IMR-90 (cell line): ENCODE measurements around the gene ST7. TPM values are rescaled to one million over a fixed set of nuclear protein-coding genes. Genes with fewer than 3 reads are reported as not detected.

Source experiments
- ATAC-seq: fragments of 200-7000 bp; cut with Tn5 transposase; 2 replicates; pipeline ENCODE4 v1.9.1; 2020; ENCODE audit warnings: low read depth, mild to moderate bottlenecking, moderate library complexity
- BruUV-seq: library from RNA; stranded (reverse); fragments of 400-500 nt; replicated peaks from 2 replicates; lab custom pipeline; 2021; lab: Mats Ljungman, UMichigan
- CTCF ChIA-PET: fragments of 300-600 bp; formaldehyde crosslinking; extraction: SDS; loops from one replicate; lab custom pipeline; 2021; ENCODE audit warnings: antibody characterized with exemption; lab: Yijun Ruan, JAX
- POLR2A ChIA-PET: fragments of 300-600 bp; sonication (Branson Sonifier 250); formaldehyde crosslinking; loops from one replicate; lab custom pipeline; 2022; ENCODE audit warnings: antibody characterized with exemption; ENCODE audit not compliant: unreplicated experiment; lab: Charles Lee
- DNase-seq: peaks from one replicate; pipeline ENCODE4 v3.0.0; 2013
- H2AFZ ChIP-seq: replicated peaks from 2 replicates; pipeline ENCODE3; 2013; ENCODE audit warnings: low read length, mild to moderate bottlenecking; ENCODE audit not compliant: poor library complexity
- H2AK5ac ChIP-seq: 2 replicates; pipeline ENCODE4 v1.6.1; 2013; ENCODE audit warnings: low read depth, low read length, inconsistent platforms
- H2AK9ac ChIP-seq: replicated peaks from 2 replicates; pipeline ENCODE3; 2013; ENCODE audit warnings: mild to moderate bottlenecking, low read depth, low read length, moderate library complexity; ENCODE audit not compliant: poor library complexity
- H2BK120ac ChIP-seq: 2 replicates; pipeline ENCODE4 v1.6.1; 2013; ENCODE audit warnings: low read depth, low read length, inconsistent platforms
- H2BK15ac ChIP-seq: 3 replicates; pipeline ENCODE4 v1.6.1; 2013; ENCODE audit warnings: low read depth, low read length, inconsistent platforms
- H2BK20ac ChIP-seq: 2 replicates; pipeline ENCODE4 v1.6.1; 2013; ENCODE audit warnings: low read depth, mild to moderate bottlenecking, inconsistent platforms, low read length, moderate library complexity
- H2BK5ac ChIP-seq: 2 replicates; pipeline ENCODE4 v1.6.1; 2013; ENCODE audit warnings: mild to moderate bottlenecking, low read depth, low read length, inconsistent platforms; ENCODE audit not compliant: poor library complexity, severe bottlenecking
- H3K14ac ChIP-seq: replicated peaks from 2 replicates; pipeline ENCODE4 v1.6.1; 2013; ENCODE audit warnings: low read depth, low read length, inconsistent platforms
- H3K18ac ChIP-seq: 2 replicates; pipeline ENCODE4 v1.6.1; 2013; ENCODE audit warnings: low read depth, low read length, control low read depth
- H3K23ac ChIP-seq: 2 replicates; pipeline ENCODE4 v1.6.1; 2013; ENCODE audit warnings: low read depth, low read length, inconsistent platforms
- H3K27ac ChIP-seq: 2 replicates; pipeline ENCODE4 v1.5.1; 2013; ENCODE audit warnings: mild to moderate bottlenecking, control low read depth, low read length; ENCODE audit not compliant: insufficient read depth
- H3K27me3 ChIP-seq: 2 replicates; pipeline ENCODE4 v1.6.1; 2013; ENCODE audit warnings: low read length; ENCODE audit not compliant: control insufficient read depth, insufficient read depth
- H3K36me3 ChIP-seq: 2 replicates; pipeline ENCODE4 v1.6.1; 2013; ENCODE audit warnings: low read length, mixed read lengths; ENCODE audit not compliant: control insufficient read depth, insufficient read depth
- H3K4ac ChIP-seq: 2 replicates; pipeline ENCODE4 v1.6.1; 2013; ENCODE audit warnings: low read depth, low read length, inconsistent platforms
- H3K4me1 ChIP-seq: 2 replicates; pipeline ENCODE4 v1.6.1; 2013; ENCODE audit warnings: low read length, mixed read lengths; ENCODE audit not compliant: control insufficient read depth, insufficient read depth
- H3K4me2 ChIP-seq: 2 replicates; pipeline ENCODE4 v1.6.1; 2013; ENCODE audit warnings: low read depth, mild to moderate bottlenecking, control low read depth, low read length, moderate library complexity
- H3K4me3 ChIP-seq: 2 replicates; pipeline ENCODE4 v1.5.1; 2013; ENCODE audit warnings: low read depth, mild to moderate bottlenecking, control low read depth, low read length, moderate library complexity; ENCODE audit not compliant: insufficient read depth
- H3K56ac ChIP-seq: 2 replicates; pipeline ENCODE4 v1.6.1; 2013; ENCODE audit warnings: low read length, inconsistent platforms; ENCODE audit not compliant: insufficient read depth; ENCODE audit errors: extremely low read depth
- H3K79me1 ChIP-seq, 2 experiments: 2 replicates each; pipeline ENCODE4 v1.6.1; 2013; ENCODE audit warnings: low read length in 2 of 2, inconsistent platforms in 1 of 2, low read depth in 1 of 2
- H3K9ac ChIP-seq: 2 replicates; pipeline ENCODE4 v1.6.1; 2013; ENCODE audit warnings: low read depth, low read length, control low read depth
- H3K9me1 ChIP-seq: 2 replicates; pipeline ENCODE4 v1.6.1; 2013; ENCODE audit warnings: low read length, inconsistent platforms; ENCODE audit not compliant: insufficient read depth
- H3K9me3 ChIP-seq: 2 replicates; pipeline ENCODE4 v1.6.1; 2013; ENCODE audit warnings: low read length; ENCODE audit not compliant: control insufficient read depth, insufficient read depth
- H4K20me1 ChIP-seq: 2 replicates; pipeline ENCODE4 v1.6.1; 2013; ENCODE audit warnings: low read length, inconsistent platforms; ENCODE audit not compliant: insufficient read depth
- H4K5ac ChIP-seq: 2 replicates; pipeline ENCODE4 v1.6.1; 2013; ENCODE audit warnings: mild to moderate bottlenecking, low read depth, low read length, control low read depth
- H4K8ac ChIP-seq, 2 experiments: 2 replicates each; pipeline ENCODE4 v1.6.1; 2013; ENCODE audit warnings: low read depth in 2 of 2, low read length in 2 of 2, control low read depth in 1 of 2, inconsistent platforms in 1 of 2
- H4K91ac ChIP-seq: 2 replicates; pipeline ENCODE4 v1.6.1; 2013; ENCODE audit warnings: low read depth, low read length, inconsistent platforms; ENCODE audit not compliant: insufficient read depth
- BHLHE40 ChIP-seq: fragments of 150-350 bp; IDR thresholded peaks from 2 replicates; pipeline ENCODE4 v1.6.1; 2016; ENCODE audit warnings: mild to moderate bottlenecking, low read depth, low read length
- CEBPB ChIP-seq: IDR thresholded peaks from 2 replicates; pipeline ENCODE4 v1.6.1; 2012; ENCODE audit warnings: low read depth, low read length, improper control_type of control experiment
- FOS ChIP-seq: fragments of 150-350 bp; IDR thresholded peaks from 2 replicates; pipeline ENCODE4 v1.6.1; 2016; ENCODE audit warnings: low read depth, low read length
- MAFK ChIP-seq: IDR thresholded peaks from 2 replicates; pipeline ENCODE4 v1.6.1; 2012; ENCODE audit warnings: low read depth, low read length, improper control_type of control experiment
- MAZ ChIP-seq: IDR thresholded peaks from 2 replicates; pipeline ENCODE4 v1.6.1; 2012; ENCODE audit warnings: low read depth, mild to moderate bottlenecking, low read length, improper control_type of control experiment, moderate library complexity, borderline replicate concordance
- MXI1 ChIP-seq: IDR thresholded peaks from 2 replicates; pipeline ENCODE4 v1.6.1; 2012; ENCODE audit warnings: low read depth, mild to moderate bottlenecking, low read length, moderate library complexity, borderline replicate concordance
- NFE2L2 ChIP-seq: fragments of 150-350 bp; IDR thresholded peaks from 2 replicates; pipeline ENCODE4 v1.6.1; 2016; ENCODE audit warnings: low read depth, mild to moderate bottlenecking, low read length
- POLR2A ChIP-seq: IDR thresholded peaks from 2 replicates; pipeline ENCODE4 v1.6.1; 2012; ENCODE audit warnings: mild to moderate bottlenecking, low read depth, low read length
- RAD21 ChIP-seq: IDR thresholded peaks from 2 replicates; pipeline ENCODE4 v1.6.1; 2012; ENCODE audit warnings: low read length, improper control_type of control experiment
- RFX5 ChIP-seq: IDR thresholded peaks from 2 replicates; pipeline ENCODE4 v1.8.0; 2012; ENCODE audit warnings: low read depth, mild to moderate bottlenecking, low read length, moderate library complexity
- SMC3 ChIP-seq: fragments of 150-350 bp; IDR thresholded peaks from 2 replicates; pipeline ENCODE4 v1.6.1; 2016; ENCODE audit warnings: low read depth, mild to moderate bottlenecking, antibody characterized with exemption, low read length, moderate library complexity
- WGBS, 2 experiments: methylation state at CpG; one replicate each; pipeline versions ENCODE4 v1.1.5 to v1.1.7; 2013; ENCODE audit warnings: missing lambda C conversion rate in 2 of 2; ENCODE audit not compliant: insufficient read length in 1 of 2; ENCODE audit errors: extremely low coverage in 2 of 2; 5-methylcytosine and 5-hydroxymethylcytosine counted together
- dilution Hi-C: fragments of 300-500 bp; cut with HindIII; formaldehyde crosslinking; loops from one replicate; pipeline ENCODE4 v1.14.3; 2018; ENCODE audit warnings: low sequenced_read_pairs; ENCODE audit not compliant: unreplicated experiment
- in situ Hi-C: fragments of 300-500 bp; cut with MboI; formaldehyde crosslinking; loops from 3 replicates; pipeline ENCODE4 v1.14.3; 2019; ENCODE audit warnings: low sequenced_read_pairs, inconsistent platforms, mixed read lengths
- intact Hi-C: fragments of 100-400 bp; cut with micrococcal nuclease; formaldehyde crosslinking; loops from 2 replicates; pipeline ENCODE4 v1.10.0; 2022
- polyA plus RNA-seq, 3 experiments: library from polyadenylated mRNA; depleted of rRNA; stranded (reverse); fragments of >200 nt; gene quantifications; 2 replicates each; pipeline ENCODE4 v1.2.3, GENCODE V29; 2012; ENCODE audit warnings: low replicate concordance in 1 of 3
- total RNA-seq: library from RNA; depleted of rRNA; stranded (reverse); fragments of >200 nt; gene quantifications from 2 replicates; pipeline ENCODE4 v1.2.3, GENCODE V29; 2012
- TF ChIP-seq, protein P1 (sequence below): fragments of 150-350 bp; IDR thresholded peaks from 2 replicates; pipeline ENCODE4 v1.6.1; 2017; ENCODE audit warnings: mild to moderate bottlenecking, antibody characterized with exemption, low read length, low read depth
- TF ChIP-seq, protein P2 (sequence below): conservative IDR thresholded peaks from 2 replicates; pipeline ENCODE4 v1.5.1; 2012; ENCODE audit warnings: mild to moderate bottlenecking, low read depth, low read length, improper control_type of control experiment

Gene ST7
- total and polyA plus RNA-seq, 2 of the 4 experiments (the other 2 are of a cell fraction), result 18.6 to 26.0 TPM

DNA sequence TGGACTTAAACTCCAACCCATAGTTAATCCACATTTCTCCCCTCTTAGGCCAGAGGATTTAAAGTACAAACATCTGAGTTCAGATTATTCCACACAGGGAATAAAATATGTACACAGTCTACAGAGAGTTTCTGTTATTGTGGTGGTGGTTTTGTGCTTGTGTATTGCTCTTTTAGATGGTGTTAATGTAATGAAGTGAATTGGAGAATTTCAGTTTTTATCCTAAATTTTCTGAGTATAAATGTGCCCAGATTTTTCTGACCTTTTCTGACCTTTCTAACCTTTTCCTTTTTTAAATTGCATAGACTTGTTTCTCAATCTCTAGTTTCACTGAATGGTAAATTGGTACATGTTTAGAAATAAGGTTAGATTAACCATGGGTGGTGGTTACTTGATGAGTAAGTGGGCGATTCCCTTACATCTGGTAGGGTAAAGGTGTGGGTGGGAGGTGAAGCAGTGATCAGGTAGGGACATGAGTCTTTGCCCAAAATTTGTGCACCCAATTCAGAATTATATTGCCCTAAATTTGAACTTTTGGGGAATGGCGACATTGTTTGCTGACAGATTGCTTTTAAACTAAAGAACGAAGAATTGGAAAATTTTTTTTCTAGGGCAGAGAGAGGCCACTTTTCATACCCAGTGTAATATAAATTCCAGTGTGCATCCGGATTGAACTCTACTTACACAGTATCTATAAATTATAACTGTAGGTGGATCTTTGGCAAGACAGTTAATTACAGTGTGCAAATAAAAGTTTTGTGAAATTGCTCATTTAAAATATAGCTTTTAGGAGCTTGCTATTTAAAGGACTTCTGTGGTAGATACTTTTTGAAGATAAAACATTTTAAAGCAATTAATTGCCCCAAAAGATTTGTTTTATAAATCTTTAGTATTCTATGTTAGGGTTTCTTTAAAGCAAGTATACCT lies 62.2 kb downstream of the ST7 start (continued):
- TF ChIP-seq MXI1, result no peak

- no peak overlapping the region for H3K4me2 ChIP-seq
- no peak overlapping the region for H4K91ac ChIP-seq
- no peak overlapping the region for H3K9ac ChIP-seq
- H3K27me3 ChIP-seq, result no peaks in the 10 kb centered on the region
- H3K36me3 ChIP-seq, result no peaks in the 10 kb centered on the region
- no peak overlapping the region for H3K4me3 ChIP-seq
- BruUV-seq, result no TSS peak
- H3K27ac ChIP-seq, result no peak overlapping the region
- H3K18ac ChIP-seq, result no peak overlapping the region
- H3K14ac ChIP-seq, result no peak overlapping the region
- intact Hi-C loops, result no loop called here
- CTCF ChIA-PET, result no interaction called here
- no peak overlapping the region for H2BK120ac ChIP-seq
- no peak overlapping the region for H3K56ac ChIP-seq
- H3K79me1 ChIP-seq, result peaks cover 7 to 13% of the 10 kb centered on the region in 2 experiments
- no peak overlapping the region for H2AK9ac ChIP-seq
- peaks cover 3% of the 10 kb centered on the region for H3K4me1 ChIP-seq
- H4K20me1 ChIP-seq, result no peaks in the 10 kb centered on the region
- WGBS, 2 experiments, result no CpG with 5 or more reads among the region's 4 CpGs
- DNase-seq, result no peak
- H3K9me1 ChIP-seq, result no peaks in the 10 kb centered on the region
- in situ Hi-C loops, result no loop called here
- H4K5ac ChIP-seq, result no peak overlapping the region
- POLR2A ChIA-PET, result no interaction called here
- ATAC-seq, result no peak
- no peak overlapping the region for H2AK5ac ChIP-seq
- H4K8ac ChIP-seq, result no peak overlapping the region
- dilution Hi-C loops, result no loop called here
- no peak overlapping the region for H2BK15ac ChIP-seq
- no peaks in the 10 kb centered on the region for H3K9me3 ChIP-seq
- no peak overlapping the region for H2AFZ ChIP-seq
- H3K4ac ChIP-seq, result no peak overlapping the region
- no peak overlapping the region for H2BK20ac ChIP-seq
- no peak overlapping the region for H2BK5ac ChIP-seq
- H3K23ac ChIP-seq, result no peak overlapping the region
- TF ChIP-seq FOS, result no peak
- no peak for TF ChIP-seq BHLHE40
- no peak for TF ChIP-seq RAD21
- TF ChIP-seq NFE2L2, result no peak
- TF ChIP-seq POLR2A, result no peak
- no peak for TF ChIP-seq SMC3
- TF ChIP-seq MXI1, result no peak
- no peak for TF ChIP-seq MAZ
- no peak for TF ChIP-seq RFX5
- TF ChIP-seq, protein P1, sequence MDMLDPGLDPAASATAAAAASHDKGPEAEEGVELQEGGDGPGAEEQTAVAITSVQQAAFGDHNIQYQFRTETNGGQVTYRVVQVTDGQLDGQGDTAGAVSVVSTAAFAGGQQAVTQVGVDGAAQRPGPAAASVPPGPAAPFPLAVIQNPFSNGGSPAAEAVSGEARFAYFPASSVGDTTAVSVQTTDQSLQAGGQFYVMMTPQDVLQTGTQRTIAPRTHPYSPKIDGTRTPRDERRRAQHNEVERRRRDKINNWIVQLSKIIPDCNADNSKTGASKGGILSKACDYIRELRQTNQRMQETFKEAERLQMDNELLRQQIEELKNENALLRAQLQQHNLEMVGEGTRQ, result no peak
- TF ChIP-seq, protein P2, sequence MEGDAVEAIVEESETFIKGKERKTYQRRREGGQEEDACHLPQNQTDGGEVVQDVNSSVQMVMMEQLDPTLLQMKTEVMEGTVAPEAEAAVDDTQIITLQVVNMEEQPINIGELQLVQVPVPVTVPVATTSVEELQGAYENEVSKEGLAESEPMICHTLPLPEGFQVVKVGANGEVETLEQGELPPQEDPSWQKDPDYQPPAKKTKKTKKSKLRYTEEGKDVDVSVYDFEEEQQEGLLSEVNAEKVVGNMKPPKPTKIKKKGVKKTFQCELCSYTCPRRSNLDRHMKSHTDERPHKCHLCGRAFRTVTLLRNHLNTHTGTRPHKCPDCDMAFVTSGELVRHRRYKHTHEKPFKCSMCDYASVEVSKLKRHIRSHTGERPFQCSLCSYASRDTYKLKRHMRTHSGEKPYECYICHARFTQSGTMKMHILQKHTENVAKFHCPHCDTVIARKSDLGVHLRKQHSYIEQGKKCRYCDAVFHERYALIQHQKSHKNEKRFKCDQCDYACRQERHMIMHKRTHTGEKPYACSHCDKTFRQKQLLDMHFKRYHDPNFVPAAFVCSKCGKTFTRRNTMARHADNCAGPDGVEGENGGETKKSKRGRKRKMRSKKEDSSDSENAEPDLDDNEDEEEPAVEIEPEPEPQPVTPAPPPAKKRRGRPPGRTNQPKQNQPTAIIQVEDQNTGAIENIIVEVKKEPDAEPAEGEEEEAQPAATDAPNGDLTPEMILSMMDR, result no peak
- TF ChIP-seq CEBPB, result no peak
- TF ChIP-seq MAFK, result no peak
These were observed 63.7 kb downstream of the ST7 start for GRCh38 chr7:117017017-117017451.
